H1 (cell line): Measurements from ENCODE around the gene CUX1. TPM values are rescaled to one million over a fixed set of nuclear protein-coding genes. Genes with fewer than 3 reads are reported as not detected.

Experiments
- CTCF ChIA-PET: fragments of 300-600 bp; sonication (Branson Sonifier 250); formaldehyde crosslinking; loops from one replicate; lab custom pipeline; 2021; ENCODE audit not compliant: partially characterized antibody; lab: Charles Lee
- POLR2A ChIA-PET: fragments of 300-600 bp; sonication (Branson Sonifier 250); formaldehyde crosslinking; loops from one replicate; lab custom pipeline; 2021; ENCODE audit warnings: inconsistent platforms; ENCODE audit not compliant: partially characterized antibody; lab: Charles Lee
- DNase-seq, 2 experiments: peaks; one replicate each; pipeline versions ENCODE4 v3.0.0 to v3.0.0-alpha.2; 2010 to 2022; ENCODE audit warnings: low spot score in 2 of 2, low read depth in 1 of 2, mixed read lengths in 1 of 2
- FAIRE-seq: peaks from 2 replicates; lab custom pipeline; 2011; peaks lifted over from hg19 to GRCh38; lab: Jason Lieb, UNC
- H2AFZ ChIP-seq: 2 replicates; pipeline ENCODE4 v1.8.1; 2012; ENCODE audit warnings: low read length, inconsistent platforms
- H2AK5ac ChIP-seq: 2 replicates; pipeline ENCODE4 v1.6.1; 2013; ENCODE audit warnings: low read depth, low read length
- H2BK120ac ChIP-seq: replicated peaks from 2 replicates; pipeline ENCODE3; 2013; ENCODE audit warnings: low read depth, low read length, inconsistent platforms
- H2BK12ac ChIP-seq: 2 replicates; pipeline ENCODE4 v1.6.1; 2013; ENCODE audit warnings: low read depth, low read length
- H2BK15ac ChIP-seq: 2 replicates; pipeline ENCODE4 v1.6.1; 2013; ENCODE audit warnings: low read length
- H2BK20ac ChIP-seq: 2 replicates; pipeline ENCODE4 v1.6.1; 2013; ENCODE audit warnings: low read length
- H2BK5ac ChIP-seq: 2 replicates; pipeline ENCODE4 v1.6.1; 2013; ENCODE audit warnings: low read depth, low read length
- H3K14ac ChIP-seq: 2 replicates; pipeline ENCODE4 v1.6.1; 2013; ENCODE audit warnings: inconsistent platforms; ENCODE audit not compliant: insufficient read length
- H3K18ac ChIP-seq: 2 replicates; pipeline ENCODE4 v1.6.1; 2013; ENCODE audit warnings: low read length; ENCODE audit errors: extremely low read depth
- H3K23ac ChIP-seq: 2 replicates; pipeline ENCODE4 v1.6.1; 2013; ENCODE audit warnings: inconsistent platforms; ENCODE audit not compliant: insufficient read length
- H3K23me2 ChIP-seq: 2 replicates; pipeline ENCODE4 v1.6.1; 2013; ENCODE audit warnings: low read depth, low read length
- H3K27ac ChIP-seq: 2 replicates; pipeline ENCODE4 v1.6.1; 2011; ENCODE audit warnings: low read depth, low read length, inconsistent platforms
- H3K27me3 ChIP-seq, 4 experiments: replicated peaks in 1 of 4; 1 replicate in 1 of 4; 2 replicates in 3 of 4; pipeline versions ENCODE4 v1.6.1 to v1.8.1; 2011 to 2013; ENCODE audit warnings: low read length in 3 of 4, mild to moderate bottlenecking in 3 of 4, inconsistent platforms in 2 of 4, mixed read lengths in 2 of 4, moderate library complexity in 1 of 4; ENCODE audit not compliant: control insufficient read depth in 3 of 4, insufficient read depth in 3 of 4; ENCODE audit errors: extremely low read depth in 1 of 4
- H3K36me3 ChIP-seq, 4 experiments: 2 replicates each; pipeline versions ENCODE4 v1.6.1 to v1.8.1; 2011 to 2013; ENCODE audit warnings: mild to moderate bottlenecking in 4 of 4, low read length in 3 of 4, moderate library complexity in 2 of 4, control low read depth in 1 of 4, inconsistent platforms in 1 of 4; ENCODE audit not compliant: insufficient read depth in 4 of 4, control insufficient read depth in 2 of 4
- H3K4ac ChIP-seq: replicated peaks from 2 replicates; pipeline ENCODE3; 2013; ENCODE audit warnings: low read length, low read depth, mixed read lengths, inconsistent platforms; ENCODE audit not compliant: insufficient read length
- H3K4me1 ChIP-seq, 4 experiments: replicated peaks in 1 of 4; 1 replicate in 1 of 4; 2 replicates in 3 of 4; pipeline versions ENCODE4 v1.6.1 to v1.8.1; 2011 to 2013; ENCODE audit warnings: low read length in 3 of 4, inconsistent platforms in 2 of 4, mixed read lengths in 1 of 4; ENCODE audit not compliant: insufficient read depth in 4 of 4, control insufficient read depth in 3 of 4
- H3K4me2 ChIP-seq, 2 experiments: 2 replicates each; pipeline versions ENCODE4 v1.6.1 to v1.8.1; 2011 to 2013; ENCODE audit warnings: low read depth in 2 of 2, low read length in 2 of 2, control low read depth in 1 of 2, inconsistent platforms in 1 of 2, mild to moderate bottlenecking in 1 of 2; ENCODE audit not compliant: insufficient read depth in 1 of 2
- H3K4me3 ChIP-seq, 4 experiments: fragments of 200-600, 300-600 bp in 1 of 4; sonication (generic), shearing (Covaris generic), sonication (Bioruptor Twin) in 1 of 4; 2 replicates each; pipeline versions ENCODE4 v1.5.1 to v1.8.1; 2011 to 2016; ENCODE audit warnings: low read length in 4 of 4, low read depth in 3 of 4, control low read depth in 2 of 4, inconsistent platforms in 2 of 4, mild to moderate bottlenecking in 2 of 4, mixed read lengths in 1 of 4, moderate library complexity in 1 of 4; ENCODE audit not compliant: insufficient read depth in 2 of 4; ENCODE audit errors: extremely low read depth in 1 of 4
- H3K56ac ChIP-seq: replicated peaks from 2 replicates; pipeline ENCODE3; 2013; ENCODE audit warnings: low read depth, mild to moderate bottlenecking, mixed read lengths, low read length, inconsistent platforms; ENCODE audit not compliant: insufficient read length
- H3K79me1 ChIP-seq: 2 replicates; pipeline ENCODE4 v1.6.1; 2013; ENCODE audit warnings: low read depth, low read length, control low read depth
- H3K79me2 ChIP-seq, 2 experiments: 2 replicates each; pipeline versions ENCODE4 v1.6.1 to v1.8.1; 2012 to 2013; ENCODE audit warnings: low read length in 2 of 2, mild to moderate bottlenecking in 2 of 2, inconsistent platforms in 1 of 2; ENCODE audit not compliant: insufficient read depth in 2 of 2, control insufficient read depth in 1 of 2
- H3K9ac ChIP-seq, 4 experiments: replicated peaks in 1 of 4; 1 replicate in 1 of 4; 2 replicates in 3 of 4; pipeline versions ENCODE4 v1.6.1 to v1.8.1; 2011 to 2013; ENCODE audit warnings: low read depth in 3 of 4, low read length in 3 of 4, control low read depth in 2 of 4, mild to moderate bottlenecking in 2 of 4, moderate library complexity in 2 of 4, inconsistent platforms in 1 of 4; ENCODE audit errors: extremely low read depth in 1 of 4
- H3K9me3 ChIP-seq, 2 experiments: 2 replicates each; pipeline versions ENCODE4 v1.6.1 to v1.8.1; 2012 to 2013; ENCODE audit warnings: mild to moderate bottlenecking in 2 of 2, moderate library complexity in 2 of 2, control low read depth in 1 of 2, inconsistent platforms in 1 of 2, low read depth in 1 of 2, low read length in 1 of 2, mixed read lengths in 1 of 2; ENCODE audit not compliant: insufficient read depth in 2 of 2
- H4K20me1 ChIP-seq, 2 experiments: replicated peaks in 1 of 2; 2 replicates each; pipeline versions ENCODE3 to v1.8.1; 2011 to 2013; ENCODE audit warnings: inconsistent platforms in 2 of 2, low read length in 2 of 2, mild to moderate bottlenecking in 1 of 2; ENCODE audit not compliant: insufficient read depth in 2 of 2, control insufficient read depth in 1 of 2
- H4K5ac ChIP-seq: 2 replicates; pipeline ENCODE4 v1.6.1; 2013; ENCODE audit warnings: low read length, low read depth, mixed read lengths, inconsistent platforms; ENCODE audit not compliant: insufficient read length
- H4K8ac ChIP-seq: 2 replicates; pipeline ENCODE4 v1.8.0; 2013; ENCODE audit warnings: mild to moderate bottlenecking, moderate library complexity, low read length, inconsistent platforms; ENCODE audit not compliant: insufficient read depth; ENCODE audit errors: extremely low read depth
- H4K91ac ChIP-seq: replicated peaks from 2 replicates; pipeline ENCODE3; 2013; ENCODE audit warnings: low read length, mixed read lengths, inconsistent platforms; ENCODE audit not compliant: insufficient read length
- SP4 ChIP-seq: IDR thresholded peaks from 2 replicates; pipeline ENCODE4 v1.6.1; 2012; ENCODE audit warnings: low read length, inconsistent platforms
- WGBS, 2 experiments: shearing (Covaris generic) in 1 of 2; methylation state at CpG; one replicate each; pipeline versions ENCODE4 v1.1.6 to v1.1.7; 2013 to 2015; ENCODE audit warnings: low lambda C conversion rate in 2 of 2, mixed read lengths in 2 of 2, inconsistent platforms in 1 of 2, low coverage in 1 of 2, missing lambda C conversion rate in 1 of 2; ENCODE audit not compliant: insufficient replicate concordance in 2 of 2, insufficient coverage in 1 of 2, insufficient read length in 1 of 2; ENCODE audit errors: extremely low coverage in 1 of 2, missing lambda C conversion rate in 1 of 2; 5-methylcytosine and 5-hydroxymethylcytosine counted together
- polyA plus RNA-seq, 7 experiments: library from polyadenylated mRNA; depleted of rRNA in 3 of 7; stranded (reverse) in 5 of 7; unstranded in 2 of 7; fragments of >200 nt in 5 of 7; fragments of 200-250 nt in 2 of 7; gene quantifications; 1 replicate in 5 of 7; 2 replicates in 1 of 7; 4 replicates in 1 of 7; pipeline versions ENCODE4 v1.2.1 to v1.2.3, GENCODE V29; 2011 to 2013; ENCODE audit warnings: missing spikeins in 2 of 7, mixed read lengths in 2 of 7
- total RNA-seq: library from RNA; stranded (reverse); fragmentation: NEBNext Ultra II Directional; extraction: Animal tissue kit (Norgen Biotek cat#: 25700); gene quantifications from 2 replicates; pipeline ENCODE4 v1.2.1, GENCODE V29; 2021

Gene CUX1
- total and polyA plus RNA-seq, 2 of the 8 experiments (the other 6 are each of a cell fraction or from before 2014, with no cell fraction given) = 21.6 to 65.9 TPM

DNA sequence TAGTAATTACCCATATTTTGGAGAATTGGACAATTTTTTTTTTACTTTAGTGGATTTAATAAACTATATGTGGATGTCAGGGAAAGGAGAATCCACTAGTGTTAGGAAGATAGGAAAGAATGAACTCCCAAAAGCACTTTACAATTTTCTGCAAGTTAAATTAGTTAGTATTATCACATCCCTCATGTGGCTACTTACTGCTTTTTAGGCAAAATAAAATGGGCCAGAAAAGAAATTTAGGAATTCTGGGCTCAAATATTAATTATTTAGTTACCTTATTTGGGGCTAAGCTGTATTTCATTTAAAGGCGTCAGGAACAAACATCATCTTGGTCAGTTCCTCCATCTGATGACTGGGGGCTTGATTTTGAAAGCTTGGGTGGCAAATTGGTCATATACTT, 4.8 kb upstream of the CUX1 start:
- Histone ChIP-seq H2AK5ac (no peak overlapping the region), H3K9ac (no peak overlapping the region), H3K27ac (no peak overlapping the region), H3K4ac (no peak overlapping the region), H2BK5ac (no peak overlapping the region), H3K79me2 (peaks cover 3 to 11% of the 10 kb centered on the region in 2 experiments), H4K5ac (no peak overlapping the region), H4K20me1 (peaks cover 0 to under 1% of the 10 kb centered on the region in 2 experiments), H3K56ac (no peak overlapping the region), H2BK12ac (no peak overlapping the region), H3K14ac (no peak overlapping the region), H2BK120ac (no peak overlapping the region), H3K23me2 (peaks cover 9% of the 10 kb centered on the region; the same call in 1 of the 2 replicates), H3K4me2 (no peak overlapping the region), H3K18ac (no peak overlapping the region), H3K4me3 (no peak overlapping the region), H4K8ac (no peak overlapping the region), H3K4me1 (peaks cover 0 to 4% (median 1%) of the 10 kb centered on the region in 4 experiments; a peak in 4 of 7 replicates), H2AFZ (no peak overlapping the region), H3K36me3 (no peaks in the 10 kb centered on the region), H2BK15ac (no peak overlapping the region), H3K27me3 (peaks cover 0 to 14% (median 7%) of the 10 kb centered on the region in 4 experiments; a peak in 6 of 7 replicates), H4K91ac (no peak overlapping the region), H2BK20ac (no peak overlapping the region), H3K79me1 (no peaks in the 10 kb centered on the region), H3K9me3 (no peaks in the 10 kb centered on the region), H3K23ac (no peak overlapping the region)
- WGBS, 2 experiments = 65% methylated on average over 1 of the region's 1 CpG; no CpG with 5 or more reads in 1 of the 2 experiments
- ChIA-PET POLR2A (interaction anchor here (0.6 to 1.6 kb wide), 2 partner anchors 69 to 121 kb away, joined by 4 to 5 read pairs; no protein-coding TSS in a partner anchor), CTCF (interaction anchor here (0.6 to 1.2 kb wide), 2 partner anchors 9 to 212 kb away, joined by 5 read pairs; no protein-coding TSS in a partner anchor)
- FAIRE-seq = no peak
- no peak for TF ChIP-seq SP4
- DNase-seq = no peak
